Fibroblast of upper back skin (primary cell): ENCODE results near the gene PRTFDC1.
"Not testable (repeated sequence)": the region's sequence is repeated elsewhere in the genome, so short reads cannot be mapped to it uniquely, and the experiment has no call there.

Experiments used
- DNase-seq: peaks from one replicate; pipeline ENCODE4 v3.0.0-alpha.2; 2013

PRTFDC1 gene

DNA sequence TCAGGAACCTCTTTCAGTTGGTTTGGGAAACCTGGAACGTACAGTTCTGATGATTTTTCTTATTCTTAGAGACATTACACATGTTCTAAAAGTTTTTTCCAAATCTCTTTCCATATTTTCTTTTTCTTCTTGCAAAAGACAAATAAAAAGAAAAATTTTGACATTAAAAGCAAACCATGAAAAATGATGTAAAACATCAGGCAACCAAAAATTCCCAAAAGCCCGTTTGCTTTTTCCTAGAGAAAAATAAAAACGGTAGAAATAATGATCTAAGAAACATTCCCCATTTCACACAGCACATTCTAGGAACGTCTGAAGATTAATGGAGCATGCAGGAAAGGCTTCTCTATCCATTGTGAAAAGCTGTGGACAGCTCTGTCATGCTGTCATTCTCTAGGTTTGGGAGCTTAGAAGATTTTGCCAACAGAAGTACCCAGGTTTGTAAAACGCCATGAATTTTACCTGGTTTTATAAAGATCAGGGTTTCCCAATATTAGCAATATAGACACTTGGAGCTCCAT is 11.2 kb upstream of the PRTFDC1 start:
- DNase-seq: no peak

DNA sequence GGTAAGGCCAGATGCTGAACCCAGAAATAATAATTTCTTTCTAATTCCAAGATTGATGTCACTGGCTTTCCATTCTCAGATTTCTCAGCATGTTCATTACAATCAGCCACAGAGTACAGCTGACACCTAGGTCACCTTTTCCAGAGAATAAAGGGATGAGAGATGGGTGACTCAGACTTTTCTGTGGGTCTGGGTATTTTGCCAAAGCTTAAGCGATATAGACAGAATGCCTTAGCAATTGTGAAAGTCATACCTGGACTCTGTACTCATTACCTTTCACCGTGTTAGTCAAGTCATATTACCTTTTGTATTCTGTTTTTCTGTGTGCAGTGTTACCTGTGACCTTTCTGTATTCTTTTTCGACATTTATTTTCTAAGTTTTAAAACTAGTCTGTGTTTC is 10.6 kb upstream of the PRTFDC1 start:
- DNase-seq: no peak

DNA sequence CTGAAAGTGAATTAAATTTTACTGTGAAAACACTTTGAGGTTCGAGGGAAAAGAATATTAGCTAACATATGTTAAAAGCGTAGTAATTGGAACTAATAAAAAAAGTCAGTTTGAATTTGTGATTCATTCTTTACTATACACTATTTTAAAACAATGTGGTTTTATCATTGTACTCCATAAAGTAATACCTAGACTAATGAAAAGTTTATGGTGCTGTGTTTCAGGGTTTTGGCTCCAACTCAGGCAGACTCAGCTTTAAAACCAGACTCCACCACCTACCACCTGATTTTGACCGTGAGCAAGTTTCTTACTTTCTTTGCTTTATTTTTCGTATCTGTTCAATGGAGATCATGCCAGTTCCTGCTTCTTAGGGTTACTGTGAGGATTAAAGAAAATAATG is 9.2 kb upstream of the PRTFDC1 start:
- no peak for DNase-seq

DNA sequence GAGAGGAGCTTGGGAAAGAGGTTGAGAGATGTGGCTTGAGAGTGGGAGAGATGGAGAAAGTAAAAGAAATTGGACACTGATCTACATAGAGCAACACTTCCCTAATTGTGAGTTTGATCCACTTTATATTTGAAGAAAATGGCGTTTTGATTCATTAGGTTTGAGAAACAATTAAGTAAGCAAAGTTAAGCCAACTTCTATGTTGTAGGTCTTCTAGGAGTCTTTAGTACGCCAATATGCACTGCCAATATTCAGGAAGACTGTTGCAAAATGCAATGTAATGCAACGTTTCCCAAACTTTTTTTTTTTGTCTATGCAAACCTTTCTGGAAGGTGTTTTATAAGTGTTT is 7.0 kb upstream of the PRTFDC1 start:
- no peak for DNase-seq

DNA sequence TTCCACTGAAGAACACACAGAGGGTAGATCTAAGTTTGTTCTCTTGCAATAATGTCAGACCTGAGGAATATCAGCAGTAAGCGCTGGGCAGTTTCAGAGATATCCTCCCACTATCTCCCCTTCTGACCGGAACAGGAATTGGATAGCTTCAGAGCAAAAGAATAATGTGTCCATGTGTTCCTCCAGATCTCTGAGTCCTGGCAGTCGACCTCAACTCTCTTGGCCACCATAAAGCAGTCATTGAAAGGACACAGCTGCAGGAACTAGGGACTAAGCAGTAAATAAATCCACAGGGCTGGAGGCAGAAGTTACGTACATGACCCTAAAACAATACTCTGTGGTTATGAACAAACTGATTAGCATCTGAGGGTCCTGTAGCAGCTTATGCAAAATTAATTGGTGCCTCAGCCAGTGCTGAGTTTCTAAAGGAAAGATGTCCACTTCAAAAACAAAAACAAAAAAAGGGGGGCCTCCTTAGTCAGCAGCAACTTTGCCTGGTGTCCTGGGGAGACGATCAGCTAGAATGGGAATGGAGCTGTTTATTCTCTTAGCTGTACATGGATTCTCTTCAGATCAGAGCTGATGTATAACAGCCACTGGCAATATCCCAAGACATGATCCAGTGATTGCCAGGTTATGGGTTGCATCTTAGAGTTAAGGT is 6.4 kb upstream of the PRTFDC1 start:
- no peak for DNase-seq

DNA sequence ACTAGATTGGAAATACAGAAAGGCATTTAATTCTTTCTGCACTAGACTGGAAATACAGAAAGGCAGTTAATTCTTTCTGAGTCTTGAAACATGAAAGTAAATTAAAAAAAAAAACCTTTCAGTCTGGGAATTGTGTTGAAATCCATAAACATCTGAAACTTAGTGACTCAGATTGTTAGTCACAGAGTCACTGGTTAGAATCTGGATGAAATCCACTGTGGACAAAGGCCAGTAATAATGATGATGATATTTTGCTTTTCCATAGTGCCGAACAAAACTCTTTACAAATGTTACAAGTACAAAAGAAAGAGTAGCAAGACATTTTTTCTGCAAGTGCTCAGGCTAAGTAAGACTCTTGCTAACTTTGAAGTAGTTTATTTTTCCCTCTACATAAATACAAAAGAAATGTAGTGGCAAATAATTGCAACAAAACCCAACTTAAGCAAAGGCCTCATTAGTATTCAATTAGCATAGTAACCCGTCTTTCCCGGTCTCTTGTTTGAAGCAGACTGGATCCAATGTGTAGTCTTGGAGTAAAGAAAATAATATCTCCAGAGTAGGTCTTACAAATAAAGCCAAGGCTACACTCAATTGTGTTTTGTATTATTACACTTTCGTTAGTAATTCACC is 5.8 kb upstream of the PRTFDC1 start:
- DNase-seq: peak; percentile 94

DNA sequence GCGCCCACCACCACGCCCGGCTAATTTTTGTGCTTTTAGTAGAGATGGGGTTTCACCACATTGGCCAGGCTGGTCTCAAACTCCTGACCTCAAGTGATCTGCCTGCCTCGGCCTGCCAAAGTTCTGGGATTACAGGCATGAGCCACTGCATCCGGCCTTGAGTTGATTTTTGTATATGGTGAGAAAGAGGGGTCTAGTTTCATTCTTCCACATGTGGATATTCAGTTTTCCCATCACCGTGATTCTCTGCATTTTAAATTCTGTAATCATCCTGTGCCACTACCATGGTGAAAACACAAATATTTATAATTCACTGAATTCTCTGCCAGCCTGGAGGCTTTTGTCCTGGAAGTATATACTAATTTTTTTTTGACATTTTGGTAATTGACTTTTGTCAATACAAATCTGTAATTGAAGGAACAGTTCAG is 5.2 kb upstream of the PRTFDC1 start:
- not testable (repeated sequence) for DNase-seq

DNA sequence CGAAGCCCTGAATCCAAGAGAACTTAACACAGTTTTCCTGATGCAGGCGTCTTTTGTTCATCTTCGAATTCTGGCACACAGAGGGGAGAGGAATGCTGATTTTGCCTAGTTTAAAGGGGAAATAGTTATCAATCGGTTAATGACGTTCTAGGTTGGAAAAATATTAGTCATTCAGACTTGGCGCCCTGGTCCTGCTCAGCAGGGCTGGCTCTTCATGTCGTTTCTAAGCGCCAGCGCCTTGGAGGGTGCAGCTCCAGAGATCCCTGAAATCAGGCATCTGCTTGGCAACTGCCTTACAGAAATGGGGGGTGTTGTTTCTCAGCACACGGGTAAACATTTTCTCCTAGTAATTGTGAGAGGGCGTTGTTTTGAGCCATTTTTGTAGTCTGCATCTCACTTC is 1.3 kb upstream of the PRTFDC1 start:
- DNase-seq: no peak

DNA sequence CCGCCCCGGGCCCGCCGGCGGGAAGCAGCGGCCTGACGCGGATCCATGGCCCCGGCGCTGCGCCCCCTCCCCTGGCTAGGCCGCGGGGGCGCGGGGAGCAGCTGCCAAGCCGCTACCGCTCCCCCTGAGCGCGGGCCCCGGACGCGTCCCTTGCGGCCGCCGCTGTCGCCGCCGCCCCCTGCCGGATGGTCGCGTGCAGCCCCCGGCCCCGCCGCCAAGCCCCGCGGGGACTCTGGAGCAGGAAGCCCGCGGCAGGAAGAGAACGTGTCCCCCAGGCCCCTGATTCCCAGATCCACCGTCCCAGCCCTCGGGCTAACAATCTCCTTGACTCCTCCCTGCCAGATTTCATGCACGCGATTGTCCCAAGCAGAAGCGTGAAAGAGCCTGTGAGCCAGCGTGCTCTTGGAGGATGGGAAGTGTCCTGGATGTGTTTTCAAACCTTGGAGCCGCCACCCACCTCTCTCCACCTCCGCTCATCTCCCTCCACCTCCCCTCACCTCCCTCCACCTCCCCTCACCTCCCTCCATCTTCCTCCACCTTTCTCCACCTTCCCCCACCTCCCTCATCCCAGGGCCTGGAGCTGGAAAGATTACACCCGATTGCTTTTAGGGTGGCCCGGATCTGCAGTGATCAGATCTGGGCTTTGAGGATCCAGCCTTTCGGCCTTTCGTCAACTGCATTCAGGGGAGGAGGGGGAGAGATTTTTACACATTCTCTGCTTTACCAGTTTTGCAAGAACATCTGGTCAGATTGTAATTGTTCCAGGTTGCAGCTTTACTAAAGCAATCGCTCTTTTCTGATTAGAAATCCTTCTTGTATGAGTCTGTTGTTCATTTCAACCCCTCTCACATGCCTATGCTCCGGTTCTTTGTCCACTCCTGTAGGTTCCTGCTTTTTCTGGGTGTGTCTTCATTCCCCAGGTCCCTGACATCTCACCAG is 570 bp upstream of the PRTFDC1 start:
- DNase-seq: peak; percentile 73

DNA sequence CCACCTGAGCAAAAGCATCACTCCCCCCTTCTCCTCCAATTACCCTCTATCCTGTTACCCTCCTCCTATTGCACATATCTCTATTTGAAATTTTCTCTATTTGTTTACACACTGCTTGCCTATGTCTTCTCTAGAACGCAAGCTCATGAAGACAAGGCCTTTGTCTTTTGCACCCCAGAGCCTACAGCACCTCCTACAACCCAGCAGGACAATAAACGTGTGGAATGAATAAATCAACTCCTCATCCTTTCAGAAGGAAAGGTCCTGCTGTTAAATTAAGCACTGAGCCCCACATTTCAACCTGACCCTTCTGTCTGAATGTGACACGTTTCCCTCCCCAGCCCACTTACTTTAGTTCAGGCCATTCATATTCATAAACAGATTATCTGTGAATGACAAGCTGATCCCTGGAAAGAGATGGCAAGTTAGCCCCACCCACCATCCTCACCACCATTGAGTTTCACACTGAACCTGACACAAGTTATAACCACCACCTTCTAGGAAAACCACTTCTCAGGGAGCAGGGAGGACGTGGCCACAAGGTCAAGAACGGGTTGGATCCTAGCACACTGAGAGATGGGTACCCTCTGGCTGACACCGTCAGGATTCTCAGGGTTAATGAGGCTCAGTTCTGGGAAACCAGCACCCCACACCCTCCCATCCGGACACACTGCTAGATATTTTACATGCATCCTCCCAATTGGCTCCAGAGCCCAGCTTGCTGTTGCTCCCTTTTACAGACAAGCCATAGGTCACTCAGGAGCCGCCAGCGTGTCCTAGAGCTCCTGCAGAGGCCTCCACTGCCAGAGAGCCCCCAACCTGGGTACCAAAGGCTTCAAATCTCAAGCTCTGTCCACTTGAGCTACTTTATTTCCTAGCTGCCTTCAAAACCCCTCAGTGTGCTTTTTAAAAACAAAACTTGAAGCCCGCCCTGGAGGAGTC is 934 bp downstream of the PRTFDC1 start:
- no peak for DNase-seq

DNA sequence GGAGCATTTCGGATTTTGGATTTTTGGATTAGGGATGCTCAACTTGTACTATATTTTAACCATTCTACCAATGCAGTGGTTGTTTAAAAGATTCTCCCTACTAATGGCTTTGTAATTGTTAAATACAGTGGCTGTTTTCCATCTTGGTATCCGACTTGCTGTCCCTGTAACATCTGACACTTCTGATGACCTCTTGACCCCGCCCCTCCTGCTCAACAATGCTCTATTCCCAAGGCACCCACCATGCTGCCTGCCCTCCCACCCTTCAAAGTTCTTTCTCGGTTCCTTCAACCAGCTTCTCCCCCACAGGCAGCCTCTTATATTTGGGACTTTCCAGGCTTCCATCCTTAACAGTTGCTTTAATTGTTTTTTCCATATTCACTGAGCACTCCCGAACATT is 2.0 kb downstream of the PRTFDC1 start:
- no peak for DNase-seq

DNA sequence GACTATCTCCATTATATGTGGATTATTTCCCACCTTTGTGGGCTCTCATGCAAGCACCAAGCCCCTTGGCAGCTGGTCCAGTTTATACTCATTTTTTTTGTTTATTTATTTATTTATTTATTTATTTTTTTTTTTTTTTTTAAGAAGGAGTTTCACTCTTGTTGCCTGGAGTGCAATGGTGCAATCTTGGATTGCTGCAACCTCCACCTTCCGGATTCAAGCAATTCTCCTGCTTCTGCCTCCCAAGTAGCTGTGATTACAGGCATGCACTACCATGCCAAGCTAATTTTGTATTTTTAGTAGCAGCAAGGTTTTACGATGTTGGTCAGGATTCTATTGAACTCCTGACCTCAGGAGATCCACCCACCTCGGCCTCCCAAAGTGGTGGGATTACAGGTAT is 2.8 kb downstream of the PRTFDC1 start:
- no peak for DNase-seq

DNA sequence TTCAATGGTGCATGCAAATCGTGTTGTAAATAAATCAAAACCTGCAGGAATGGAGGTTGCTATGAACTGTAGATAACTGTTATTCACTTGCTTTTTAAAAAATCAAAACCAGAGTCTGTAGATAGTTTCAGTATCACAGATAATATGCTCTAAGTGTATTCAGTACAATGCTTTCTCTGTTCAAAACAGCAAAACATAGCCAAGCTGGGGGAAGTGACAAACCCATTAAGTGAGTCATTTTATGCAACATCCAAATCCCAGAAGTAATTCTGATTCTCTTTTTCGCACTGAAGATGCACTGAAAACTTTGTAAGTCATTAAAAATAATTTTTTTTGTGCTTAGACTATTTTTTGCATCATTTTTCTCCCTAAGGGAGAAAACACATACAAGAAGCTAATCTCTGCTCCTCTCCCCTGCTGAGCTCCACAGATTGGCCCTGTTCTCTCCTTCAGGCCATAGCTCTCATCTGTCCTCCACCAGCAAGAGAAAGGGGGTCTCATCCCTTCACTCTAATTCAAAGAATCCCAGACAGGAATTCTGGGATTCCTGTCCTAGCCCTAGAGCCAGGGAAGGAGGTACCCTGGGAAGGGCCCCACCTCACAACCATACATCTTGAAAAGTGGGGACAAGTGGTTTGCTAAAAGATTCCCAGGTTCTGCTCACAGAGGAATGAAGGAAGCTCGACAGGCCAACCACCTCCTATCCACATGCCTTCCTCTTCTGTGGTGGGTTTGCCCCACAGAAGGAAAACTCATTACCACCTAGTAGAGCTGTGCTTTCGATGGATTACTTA is 4.9 kb downstream of the PRTFDC1 start:
- DNase-seq: peak; percentile 47

DNA sequence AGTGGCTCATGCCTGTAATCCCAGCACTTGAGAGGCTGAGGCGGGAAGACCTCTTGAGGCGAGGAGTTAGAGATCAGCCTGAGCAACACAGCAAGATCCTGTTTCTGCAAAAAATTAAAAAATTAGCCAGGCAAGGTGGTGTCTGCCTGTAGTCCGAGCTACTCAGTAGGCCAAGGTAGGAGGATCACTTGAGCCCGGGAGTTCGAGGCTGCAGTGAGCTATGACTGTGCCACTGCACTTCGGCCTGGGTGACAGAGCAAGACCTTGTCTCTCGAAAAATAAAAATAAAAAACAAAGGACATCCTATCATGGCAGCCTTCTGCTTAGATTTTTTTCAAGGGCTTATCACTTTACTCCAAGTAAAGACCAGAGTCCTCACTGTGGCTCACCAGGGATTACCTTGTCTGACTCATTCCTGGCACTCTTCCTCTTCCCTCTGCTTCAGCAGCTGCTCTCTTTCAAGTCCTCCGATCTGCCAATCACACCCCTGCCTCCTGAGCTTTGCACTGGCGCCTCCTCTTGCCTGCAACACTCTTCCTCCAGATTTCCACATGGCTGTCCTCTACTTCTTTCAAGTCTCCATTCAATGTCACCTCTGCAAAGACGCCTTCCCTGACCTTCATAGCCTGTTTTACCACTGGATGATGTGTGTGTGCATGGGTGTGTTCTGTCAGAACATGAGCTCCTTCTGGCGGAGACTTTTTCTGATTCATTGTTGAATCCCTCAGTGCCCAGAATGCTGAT is 7.7 kb downstream of the PRTFDC1 start:
- peak; percentile 79 for DNase-seq

DNA sequence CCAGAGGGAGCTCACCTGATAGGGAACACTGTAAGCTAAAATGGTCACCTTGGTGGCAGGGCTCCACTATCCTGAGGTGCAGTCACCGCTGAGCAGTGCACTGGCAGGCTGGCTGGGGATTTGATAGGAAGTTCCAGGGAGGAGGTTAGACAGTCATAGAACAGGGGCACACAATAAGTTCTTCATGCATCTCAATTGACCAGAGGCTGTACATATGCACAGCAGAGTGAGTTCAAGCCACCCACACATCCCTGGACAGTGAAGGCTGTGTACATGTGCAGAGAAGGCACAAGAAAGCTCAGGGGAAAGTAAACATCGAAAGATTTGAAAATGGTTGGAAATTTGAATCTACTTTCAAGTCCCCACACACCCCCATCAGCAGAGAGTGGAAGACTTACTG is 13.9 kb downstream of the PRTFDC1 start:
- no peak for DNase-seq

DNA sequence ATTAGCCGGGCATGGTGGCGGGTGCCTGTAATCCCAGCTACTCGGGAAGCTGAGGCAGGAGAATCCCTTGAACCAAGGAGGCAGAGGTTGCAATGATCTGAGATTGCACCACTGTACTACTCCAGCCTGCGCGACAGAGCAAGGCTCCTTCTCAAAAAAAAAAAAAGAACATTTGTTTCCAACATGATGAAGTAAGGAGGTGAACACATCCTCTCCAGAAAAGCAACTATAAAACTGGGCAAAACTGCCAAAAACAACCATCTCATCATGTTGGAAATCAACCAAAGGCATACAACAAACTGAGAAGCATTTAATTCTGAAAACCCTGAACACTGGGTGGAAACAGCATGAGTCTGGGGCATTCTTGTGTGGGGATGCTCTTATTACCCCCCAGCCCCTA is 14.3 kb downstream of the PRTFDC1 start:
- no peak for DNase-seq

DNA sequence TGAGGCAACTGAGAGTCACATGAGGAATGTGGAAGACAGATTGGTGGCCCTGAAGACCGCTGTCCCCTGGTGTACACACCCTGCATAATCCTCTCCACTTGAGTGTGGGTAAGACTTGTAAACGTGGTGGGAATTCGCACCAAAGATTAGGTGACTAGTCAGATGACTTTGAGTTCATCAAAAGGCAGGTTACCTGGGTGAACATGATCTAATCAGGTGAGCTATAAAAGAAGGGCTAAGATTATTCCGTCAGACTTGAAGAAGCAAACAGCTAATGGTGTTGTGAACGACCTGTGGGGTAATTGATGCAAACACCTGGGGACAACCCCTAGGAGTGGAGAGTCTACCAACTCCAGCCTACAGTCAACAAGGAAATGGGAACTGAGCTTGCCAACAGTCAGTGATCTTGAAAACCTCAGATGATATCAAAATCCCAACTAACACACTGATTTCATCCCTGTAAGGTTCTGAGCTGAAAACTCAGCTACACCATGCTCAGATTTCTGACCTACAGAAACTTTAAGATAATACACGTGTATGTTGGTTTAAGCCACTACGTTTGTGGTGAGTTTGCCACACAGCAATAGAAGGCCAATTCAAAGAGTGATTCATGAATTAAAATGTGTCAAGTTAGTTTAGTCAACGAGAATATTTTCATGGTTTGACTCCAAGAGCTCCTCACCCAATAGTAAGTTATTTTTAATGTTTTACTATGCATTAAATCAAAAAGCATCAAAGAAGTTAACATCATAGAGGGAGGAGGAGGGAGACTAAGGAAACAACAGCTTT is 16.7 kb downstream of the PRTFDC1 start:
- no peak for DNase-seq

DNA sequence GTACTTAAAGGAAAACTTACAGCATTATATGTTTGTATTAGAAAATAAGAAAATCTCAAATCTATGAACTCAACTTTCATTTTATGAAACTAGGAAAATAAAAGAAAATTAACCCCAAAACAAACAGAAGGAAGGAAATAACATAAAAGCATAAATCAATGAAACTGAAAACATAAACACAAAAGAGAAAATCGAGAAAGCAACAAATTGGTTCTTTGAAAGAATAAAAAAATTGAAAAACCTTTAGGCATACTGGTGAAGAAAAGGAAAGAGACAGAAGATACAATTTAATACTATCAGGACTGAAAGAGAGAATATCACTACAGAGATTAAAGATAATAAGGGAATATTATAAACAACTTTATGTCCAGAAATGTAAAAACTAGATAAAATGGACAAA is 21.2 kb downstream of the PRTFDC1 start:
- DNase-seq: no peak

DNA sequence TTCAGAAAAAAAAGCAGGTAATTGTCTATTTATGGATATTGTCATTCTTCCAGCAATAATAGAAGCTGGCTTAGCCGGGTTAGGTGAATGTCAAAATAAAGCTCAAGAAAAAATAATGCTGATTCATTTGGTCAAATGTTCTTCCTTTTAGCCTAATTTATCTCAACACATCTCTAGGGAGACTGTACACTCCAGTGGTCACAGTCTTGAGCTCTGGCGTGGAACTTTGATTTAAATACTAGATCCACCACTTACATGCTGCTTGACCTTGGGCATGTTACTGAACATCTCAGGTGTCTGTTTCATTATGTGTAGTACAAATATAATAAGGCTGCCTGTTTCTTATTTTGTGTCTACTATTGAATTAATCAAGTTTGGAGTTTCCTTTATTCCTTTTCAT is 22.0 kb downstream of the PRTFDC1 start:
- no peak for DNase-seq

DNA sequence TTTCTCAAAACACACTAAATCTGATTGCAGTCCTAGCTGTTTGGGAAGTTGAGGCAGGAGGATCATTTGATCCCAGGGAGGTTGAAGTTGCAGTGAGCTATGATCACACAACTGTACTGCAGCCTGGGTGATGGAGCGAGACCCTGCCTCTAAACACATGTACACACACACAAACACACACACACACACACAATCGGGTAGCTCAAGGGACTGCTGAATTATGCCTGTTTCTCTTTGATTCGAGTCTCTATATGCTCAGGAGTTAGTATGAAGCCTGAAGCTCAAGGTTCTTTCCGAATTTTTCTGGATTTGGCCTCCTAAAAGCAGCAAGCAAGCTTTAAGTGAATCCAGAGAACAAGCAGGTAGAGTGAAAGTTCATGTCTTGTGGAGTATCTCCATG is 22.5 kb downstream of the PRTFDC1 start:
- no peak for DNase-seq
